DMS53 treated with DMSO at 0.1 percent for 48 hours (cell line): ENCODE results near the gene NR4A3.

Source experiments
- DNase-seq: peaks from one replicate; lab custom pipeline; 2025; ENCODE audit not compliant: unreplicated experiment; lab: John Stamatoyannopoulos, UW

NR4A3 gene

DNA sequence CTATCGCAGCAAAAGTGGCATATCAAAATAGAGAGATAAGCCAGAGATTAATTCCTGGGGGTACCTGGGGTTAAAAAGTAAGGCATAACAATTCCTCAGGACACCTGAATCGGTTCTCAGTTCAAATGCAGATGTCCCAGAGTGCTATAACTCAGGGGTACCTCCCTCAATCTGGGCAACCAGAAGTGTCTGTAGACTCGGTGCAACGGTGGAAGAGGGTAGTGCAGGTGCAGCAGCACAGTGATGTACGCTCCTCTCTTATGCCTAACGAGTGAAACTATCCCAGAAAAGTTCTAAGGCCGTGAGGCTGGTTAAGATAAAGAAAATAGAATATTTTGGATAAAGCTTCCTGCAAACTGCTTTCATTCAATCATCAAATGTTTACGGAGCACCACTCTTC is 7.9 kb upstream of the NR4A3 start:
- no peak for DNase-seq

GRCh38 chr9:99814359-99814758 is 7.3 kb upstream of the NR4A3 start:
- no peak for DNase-seq

- no peak for DNase-seq
These were observed 5.3 kb upstream of the NR4A3 start for GRCh38 chr9:99816392-99816791.

GRCh38 chr9:99818500-99818899 is 3.2 kb upstream of the NR4A3 start:
- DNase-seq: no peak

- peak; percentile 45 for DNase-seq
These were observed 2.4 kb upstream of the NR4A3 start for GRCh38 chr9:99819123-99819855.

DNA sequence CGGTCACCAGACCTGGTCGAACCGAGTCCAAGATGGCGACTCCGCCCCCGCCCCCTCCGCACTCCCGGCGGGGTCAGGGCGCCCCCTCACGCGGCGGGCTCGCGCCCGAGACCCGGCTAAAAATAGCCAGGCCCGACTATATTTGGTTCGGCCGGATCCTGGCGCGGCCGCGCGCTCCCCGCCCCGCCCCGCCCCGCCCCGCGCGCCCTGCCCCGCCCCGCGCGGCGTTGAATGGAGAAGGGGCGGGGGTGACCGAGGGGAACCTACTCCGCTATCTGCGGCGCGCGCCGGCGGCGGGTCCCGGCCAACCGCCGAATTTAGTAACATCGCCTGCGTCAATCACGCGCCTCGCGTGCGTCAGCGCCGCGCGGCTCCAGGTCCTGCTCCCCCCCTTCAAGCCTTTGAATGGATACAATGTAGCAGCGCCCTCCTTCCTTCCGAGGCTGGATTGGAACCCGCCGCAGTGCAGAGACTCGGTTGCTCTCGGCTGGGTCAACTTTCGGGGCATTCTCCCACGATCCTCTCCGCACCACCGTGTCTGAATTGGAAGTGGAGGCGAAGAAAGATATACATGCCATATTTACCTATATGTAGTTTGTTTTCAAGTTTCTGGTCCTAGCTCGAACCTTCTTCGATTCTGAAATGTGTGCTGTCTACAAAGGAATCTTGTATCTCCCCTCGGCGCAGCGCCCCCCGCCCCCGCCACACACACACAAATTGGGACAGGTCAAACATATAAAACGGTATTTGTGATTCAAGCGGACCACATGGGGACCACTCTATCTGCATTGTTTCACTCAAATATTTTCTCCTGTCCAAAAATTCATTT is 1.6 kb upstream of the NR4A3 start:
- peak; percentile 72 for DNase-seq

DNA sequence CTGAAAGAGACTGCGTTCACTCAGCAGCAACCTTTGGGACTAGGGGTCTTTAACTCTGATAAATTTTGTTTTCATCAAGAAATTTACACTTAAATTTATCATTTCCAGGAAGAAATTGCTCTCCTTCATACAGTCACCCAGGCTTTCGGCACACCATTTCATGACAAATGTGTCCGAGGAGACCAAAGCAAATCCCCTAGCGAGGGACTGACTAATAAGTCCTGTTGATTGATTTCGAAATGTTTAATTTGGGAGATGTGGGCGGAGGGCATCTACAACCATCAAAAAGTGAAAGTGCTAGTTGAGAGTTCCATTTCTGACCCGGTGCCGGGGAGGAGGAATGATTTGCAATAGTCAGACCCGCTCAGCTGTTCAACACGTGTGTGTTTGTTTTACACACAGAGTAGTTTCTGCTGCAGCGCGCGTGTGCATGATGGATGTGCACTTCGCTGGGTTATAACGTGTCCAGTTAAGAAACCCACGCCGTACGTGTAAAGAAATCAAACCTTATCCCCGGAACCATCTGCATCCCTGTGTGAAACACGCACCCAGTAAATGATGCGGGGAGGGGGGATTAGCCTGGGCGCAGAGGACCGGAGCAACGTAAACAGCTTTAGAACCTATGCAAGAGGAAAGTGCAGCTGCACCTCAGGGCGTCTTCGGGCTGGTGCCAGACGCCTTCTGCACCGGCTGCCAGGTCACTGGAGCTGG is 845 bp upstream of the NR4A3 start:
- DNase-seq: peak; percentile 45

DNA sequence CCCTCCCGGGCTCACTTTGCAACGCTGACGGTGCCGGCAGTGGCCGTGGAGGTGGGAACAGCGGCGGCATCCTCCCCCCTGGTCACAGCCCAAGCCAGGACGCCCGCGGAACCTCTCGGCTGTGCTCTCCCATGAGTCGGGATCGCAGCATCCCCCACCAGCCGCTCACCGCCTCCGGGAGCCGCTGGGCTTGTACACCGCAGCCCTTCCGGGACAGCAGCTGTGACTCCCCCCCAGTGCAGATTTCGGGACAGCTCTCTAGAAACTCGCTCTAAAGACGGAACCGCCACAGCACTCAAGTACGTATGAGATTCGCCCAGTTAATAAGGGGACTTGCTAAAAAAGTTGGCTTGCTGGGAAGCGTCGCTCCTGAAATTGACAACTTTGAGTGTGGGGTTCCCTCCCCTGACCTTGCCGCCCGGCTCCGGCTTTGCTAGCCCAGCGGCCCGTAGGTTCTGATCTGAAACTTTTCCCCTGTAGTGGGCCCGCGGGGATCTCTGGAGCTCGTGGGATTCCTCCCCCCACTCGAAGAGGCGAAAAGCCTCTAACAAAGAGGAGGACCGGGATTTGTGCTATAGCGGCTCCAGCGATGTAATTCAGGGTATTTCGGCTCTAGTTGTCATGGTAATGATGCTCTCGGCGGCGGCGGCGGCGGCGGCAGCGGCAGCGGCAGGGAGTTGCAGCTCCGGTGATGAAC is 572 bp downstream of the NR4A3 start:
- no peak for DNase-seq

GRCh38 chr9:99822806-99823591 is 1.3 kb downstream of the NR4A3 start:
- DNase-seq: peak; percentile 56

DNA sequence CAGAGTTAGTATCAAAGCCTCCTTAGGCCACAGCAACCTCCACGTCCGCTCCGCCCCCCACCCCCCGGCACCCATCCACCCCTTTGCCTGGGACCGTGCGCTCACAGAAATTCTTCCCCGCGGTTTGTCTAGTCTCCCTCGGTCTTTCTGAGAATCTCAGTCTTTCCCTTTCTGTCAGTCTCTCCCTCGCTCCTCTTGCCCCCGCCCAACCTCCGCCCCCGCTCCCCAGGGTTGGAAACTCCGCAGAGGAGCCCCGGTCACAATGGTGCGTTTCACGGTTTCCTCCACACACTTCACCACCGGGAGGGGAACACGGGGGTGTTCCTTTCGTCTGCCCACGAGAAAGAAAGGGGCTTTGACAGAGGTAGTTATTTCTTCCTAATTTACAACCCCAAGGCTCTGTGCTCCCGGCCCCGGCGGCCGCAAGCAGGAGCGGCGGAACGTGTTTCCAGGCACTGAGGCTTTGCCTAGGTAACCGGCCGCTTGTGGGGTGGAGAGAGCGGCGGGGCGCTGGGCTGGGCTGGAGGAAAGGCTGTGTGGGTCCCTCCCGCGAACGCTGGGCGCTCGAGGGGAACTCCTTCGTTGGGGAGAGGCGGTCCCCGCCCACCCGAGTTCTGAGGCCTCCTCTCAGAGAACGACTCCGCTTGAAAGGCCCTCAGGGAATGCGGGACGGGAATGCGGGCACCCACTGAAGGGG is 2.1 kb downstream of the NR4A3 start:
- peak; percentile 12 for DNase-seq

GRCh38 chr9:99824378-99825171 is 2.9 kb downstream of the NR4A3 start:
- DNase-seq: no peak

- DNase-seq: no peak
These were observed 3.7 kb downstream of the NR4A3 start for GRCh38 chr9:99825172-99826046.

GRCh38 chr9:99826579-99826978 is 4.9 kb downstream of the NR4A3 start:
- no peak for DNase-seq

GRCh38 chr9:99827244-99827643 is 5.6 kb downstream of the NR4A3 start:
- no peak for DNase-seq

GRCh38 chr9:99828054-99828416 is 6.3 kb downstream of the NR4A3 start:
- no peak for DNase-seq

- DNase-seq: no peak
These were observed 6.9 kb downstream of the NR4A3 start for GRCh38 chr9:99828417-99829176.

GRCh38 chr9:99831857-99832557 is 10.3 kb downstream of the NR4A3 start:
- DNase-seq: no peak
